UCSD-AML1 (cell line): ENCODE results near the gene HEMGN.
"Not testable (repeated sequence)": the region's sequence is repeated elsewhere in the genome, so short reads cannot be mapped to it uniquely, and the experiment has no call there.

Experiments
- DNase-seq: peaks from one replicate; lab custom pipeline; 2025; ENCODE audit not compliant: unreplicated experiment; lab: John Stamatoyannopoulos, UW

The HEMGN gene

GRCh38 chr9:97966493-97966892 is 28.5 kb upstream of the HEMGN start:
- DNase-seq = no peak

DNA sequence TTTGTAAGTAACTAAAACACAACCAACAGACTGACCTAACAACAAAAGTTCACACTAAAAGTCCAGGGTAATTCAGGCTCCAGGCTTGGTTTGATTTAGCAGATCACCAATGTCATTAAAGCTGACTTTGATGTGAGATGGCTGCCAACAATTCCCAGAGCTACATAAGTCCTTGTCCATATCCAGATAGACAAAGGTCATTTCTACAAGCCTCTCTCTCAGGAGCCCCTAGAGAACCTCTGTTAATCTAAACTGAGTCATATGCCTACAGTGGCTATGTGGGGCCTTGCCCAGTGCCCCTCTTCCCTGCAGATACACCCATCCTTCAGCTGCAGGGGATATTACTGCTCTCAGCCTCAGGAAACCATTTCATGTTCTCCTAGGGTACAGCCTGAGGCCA is 26.9 kb upstream of the HEMGN start:
- no peak for DNase-seq

DNA sequence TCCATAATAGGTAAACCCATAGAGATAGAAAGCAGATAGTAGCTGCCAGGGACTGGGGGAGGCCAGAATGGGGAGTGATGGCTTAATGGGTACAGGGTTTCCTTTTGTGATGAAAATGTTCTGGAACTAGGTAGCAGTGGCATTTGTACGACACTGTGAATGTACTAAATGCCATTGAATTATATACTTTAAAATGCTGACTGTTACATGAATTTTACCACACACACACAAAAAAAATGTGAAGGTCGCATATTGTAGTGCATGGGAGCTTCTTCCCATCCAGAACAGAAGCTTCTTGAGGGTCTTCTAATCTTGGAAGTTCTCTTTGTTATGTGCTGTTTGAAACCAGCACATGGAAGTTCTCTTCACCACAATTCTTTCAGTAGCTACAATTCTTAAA is 25.3 kb upstream of the HEMGN start:
- no peak for DNase-seq

GRCh38 chr9:97962575-97962974 is 24.6 kb upstream of the HEMGN start:
- DNase-seq = no peak

DNA sequence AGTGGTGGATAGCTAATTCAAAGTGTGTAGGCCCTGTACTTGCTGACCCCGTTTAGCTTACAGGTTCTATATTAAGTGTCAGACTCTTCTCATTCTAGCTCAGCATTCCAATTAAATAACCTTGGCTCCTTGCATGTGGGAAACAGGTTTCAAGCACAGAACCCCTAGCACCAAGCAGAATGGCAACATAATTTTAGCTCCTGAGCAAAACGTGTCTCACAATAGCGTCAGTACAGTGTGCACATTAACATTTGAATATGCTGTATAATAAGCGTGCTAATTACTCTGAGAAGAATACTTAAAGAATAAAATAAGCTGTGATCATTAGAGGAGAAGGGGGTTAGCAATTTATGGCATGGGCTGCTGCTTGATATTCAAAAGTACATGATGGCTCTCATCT is 24.2 kb upstream of the HEMGN start:
- no peak for DNase-seq

DNA sequence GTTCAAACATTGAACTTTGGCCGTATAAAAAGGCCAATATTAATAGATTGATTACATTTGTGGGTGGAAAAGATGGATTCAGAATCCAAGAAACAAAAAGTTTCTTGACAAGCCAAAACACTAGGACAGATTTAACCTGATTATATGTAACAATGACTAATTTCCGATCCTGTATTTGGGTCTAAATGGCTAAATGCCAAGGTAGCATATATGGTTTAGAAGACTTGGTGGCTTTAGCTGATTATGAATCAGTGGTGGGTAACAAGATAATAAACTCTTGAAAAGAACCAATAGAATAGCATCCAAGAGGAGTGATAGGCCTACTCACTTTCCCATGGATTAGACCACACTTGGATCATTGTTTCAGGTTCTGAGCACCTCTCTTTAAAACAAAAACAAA is 23.4 kb upstream of the HEMGN start:
- no peak for DNase-seq

GRCh38 chr9:97960678-97961328 is 22.8 kb upstream of the HEMGN start:
- DNase-seq = not testable (repeated sequence)

GRCh38 chr9:97959585-97959984 is 21.6 kb upstream of the HEMGN start:
- DNase-seq = no peak

- DNase-seq = no peak
Observed at GRCh38 chr9:97958812-97959511, 21.0 kb upstream of the HEMGN start.

GRCh38 chr9:97956331-97956730 is 18.4 kb upstream of the HEMGN start:
- no peak for DNase-seq

DNA sequence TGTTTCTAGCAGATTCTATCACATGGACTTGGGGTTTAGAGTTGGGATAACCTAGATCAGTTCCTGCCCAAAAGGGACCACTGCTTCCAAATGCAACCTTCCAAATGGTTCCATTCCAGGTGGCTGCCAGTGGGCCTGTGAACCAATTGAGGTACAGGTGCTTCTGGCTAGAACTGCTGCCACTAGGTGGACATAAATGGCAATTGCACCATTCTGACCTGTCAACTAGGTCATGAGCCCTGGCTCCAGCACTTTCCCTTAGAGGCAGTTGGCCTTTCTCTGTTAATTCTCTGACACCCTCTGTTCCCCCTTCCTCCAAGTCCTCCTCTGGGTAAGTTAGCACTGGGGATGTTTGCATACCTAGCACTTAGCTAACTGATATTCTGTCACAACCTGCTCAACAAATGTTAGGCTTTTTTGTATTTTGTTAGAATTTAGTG is 16.6 kb upstream of the HEMGN start:
- peak; percentile 53 for DNase-seq

GRCh38 chr9:97950873-97951272 is 12.9 kb upstream of the HEMGN start:
- DNase-seq = not testable (repeated sequence)

DNA sequence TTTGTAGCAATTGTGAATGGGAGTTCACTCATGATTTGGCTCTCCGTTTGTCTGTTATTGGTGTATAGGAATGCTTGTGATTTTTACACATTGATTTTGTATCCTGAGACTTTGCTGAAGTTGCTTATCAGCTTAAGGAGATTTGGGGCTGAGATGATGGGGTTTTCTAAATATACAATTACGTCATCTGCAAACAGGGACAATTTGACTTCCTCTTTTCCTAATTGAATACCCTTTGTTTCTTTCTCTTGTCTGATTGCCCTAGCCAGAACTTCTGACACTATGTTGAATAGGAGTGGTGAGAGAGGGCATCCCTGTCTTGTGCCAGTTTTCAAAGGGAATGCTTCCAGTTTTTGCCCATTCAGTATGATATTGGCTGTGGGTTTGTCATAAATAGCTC is 9.1 kb upstream of the HEMGN start:
- not testable (repeated sequence) for DNase-seq

DNA sequence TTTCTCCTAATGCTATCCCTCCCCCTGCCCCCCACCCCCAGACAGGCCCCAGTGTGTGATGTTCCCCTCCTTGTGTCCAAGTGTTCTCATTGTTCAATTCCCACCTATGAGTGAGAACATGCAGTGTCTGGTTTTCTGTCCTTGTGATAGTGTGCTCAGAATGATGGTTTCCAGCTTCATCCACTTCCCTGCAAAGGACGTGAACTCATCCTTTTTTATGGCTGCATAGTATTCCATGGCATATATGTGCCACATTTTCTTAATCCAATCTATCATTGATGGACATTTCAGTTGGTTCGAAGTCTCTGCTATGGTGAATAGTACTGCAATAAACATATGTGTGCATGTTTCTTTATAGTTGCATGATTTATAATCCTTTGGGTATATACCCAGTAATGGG is 7.5 kb upstream of the HEMGN start:
- not testable (repeated sequence) for DNase-seq

- DNase-seq = no peak
Observed at GRCh38 chr9:97944612-97945011, 6.6 kb upstream of the HEMGN start.

GRCh38 chr9:97943308-97943855 is 5.4 kb upstream of the HEMGN start:
- DNase-seq = no peak

DNA sequence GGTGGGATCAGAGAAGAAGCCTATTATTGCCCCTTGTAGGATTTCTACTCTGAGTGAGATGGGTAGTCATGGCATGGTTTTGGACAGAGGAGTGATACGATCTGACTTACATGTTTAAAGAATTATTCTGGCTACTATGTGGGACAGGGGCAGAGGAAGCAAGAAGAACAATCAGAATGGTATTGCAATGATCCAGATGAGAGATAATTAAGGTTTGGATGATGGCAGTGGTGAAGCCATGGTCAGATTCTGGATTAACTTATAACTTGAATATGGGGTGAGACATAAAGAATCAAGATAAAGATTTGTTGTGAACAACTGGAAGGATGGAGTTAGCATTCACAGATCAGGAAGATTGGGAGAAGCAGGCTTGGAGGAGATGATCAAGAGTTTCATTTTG is 3.4 kb upstream of the HEMGN start:
- DNase-seq = no peak

- DNase-seq = no peak
Observed at GRCh38 chr9:97940741-97941140, 2.8 kb upstream of the HEMGN start.

DNA sequence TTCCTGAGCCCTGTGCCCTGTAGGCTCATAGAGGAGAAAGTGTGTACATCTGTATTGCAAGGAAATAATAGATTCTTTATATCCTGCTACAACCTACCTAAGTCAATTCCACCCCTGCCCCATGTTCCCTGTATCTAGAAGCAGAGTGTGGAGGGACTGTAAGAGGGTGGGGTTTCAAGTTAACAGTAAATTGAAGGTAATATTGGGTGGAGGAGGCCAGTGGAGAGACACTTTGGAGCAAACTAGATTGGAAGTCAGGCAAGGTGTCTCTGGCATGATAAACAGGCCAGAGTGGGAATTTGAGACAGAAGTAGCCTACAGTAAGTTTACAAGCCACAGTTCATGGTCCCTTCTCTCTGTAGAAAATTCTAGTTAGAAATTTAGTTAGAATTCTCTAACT is 2.3 kb upstream of the HEMGN start:
- DNase-seq = no peak

- DNase-seq = no peak
Observed at GRCh38 chr9:97936998-97937397, 974 bp downstream of the HEMGN start.

DNA sequence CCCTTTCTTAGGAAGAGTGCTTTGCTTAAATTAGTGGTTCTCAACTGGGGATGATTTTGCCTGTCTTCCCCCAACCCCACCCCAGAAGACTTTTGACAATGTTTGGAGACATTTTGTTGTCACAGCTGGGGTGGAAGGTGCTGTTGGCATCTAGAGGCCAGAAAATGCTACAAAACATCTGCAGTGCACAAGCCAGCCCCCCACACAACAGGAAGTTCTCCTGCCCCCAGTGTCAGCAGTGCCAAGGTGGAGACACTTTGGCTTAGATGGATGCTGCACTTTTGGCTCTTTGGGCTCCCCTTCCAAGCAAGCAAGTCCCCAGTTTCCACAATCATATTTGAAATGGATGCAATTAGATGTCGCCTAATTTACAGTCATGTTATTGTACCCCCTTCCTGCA is 2.7 kb downstream of the HEMGN start:
- no peak for DNase-seq

DNA sequence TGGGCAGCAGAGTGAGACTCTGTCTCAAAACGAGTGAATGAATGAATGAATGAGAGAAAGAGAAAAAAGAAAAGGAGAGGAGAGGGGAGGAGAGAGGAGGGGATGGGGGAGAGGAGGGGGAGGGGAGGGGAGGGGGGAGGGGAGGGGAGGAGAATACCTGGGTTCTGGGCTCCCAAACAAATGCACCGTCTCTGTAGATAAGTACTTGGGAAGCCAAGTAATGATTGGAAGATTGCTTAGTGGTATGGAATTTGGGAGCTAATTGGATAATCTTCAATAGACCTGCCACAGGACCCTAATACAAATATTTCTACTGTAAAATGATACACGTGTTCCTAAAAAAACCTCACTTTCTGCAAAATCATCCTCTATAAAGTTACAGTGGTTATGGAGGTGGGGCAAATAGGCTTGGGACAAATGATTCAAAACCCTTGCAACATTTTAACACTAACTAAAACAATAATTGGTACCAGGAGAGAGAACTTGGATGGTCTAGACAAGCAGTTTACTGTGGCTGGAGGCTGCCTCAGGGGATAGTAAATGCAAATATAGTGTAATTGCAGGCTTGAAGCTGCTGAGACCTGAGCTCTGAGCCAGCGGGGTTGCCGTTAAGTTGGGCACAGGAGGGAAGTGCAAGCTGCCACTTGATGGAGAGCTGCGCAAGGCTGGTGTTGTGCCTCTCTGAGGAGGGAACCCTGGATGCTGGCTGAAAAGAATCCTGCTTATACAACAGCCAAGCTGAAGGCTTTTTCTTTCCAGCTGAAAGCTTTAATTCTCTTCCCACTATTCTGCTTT is 3.5 kb downstream of the HEMGN start:
- DNase-seq = peak; percentile 31
